Erythroblast (primary cell): ENCODE results near the gene ABHD1.
A peak's percentile ranks its signal among the peaks of the same experiment; 100 is the strongest.

Experiments
- GATA1 ChIP-seq: IDR thresholded peaks from 2 replicates; pipeline ENCODE4 v1.6.1; 2011; ENCODE audit warnings: low read depth, mild to moderate bottlenecking, control low read depth, low read length, moderate library complexity
- POLR2A ChIP-seq: IDR thresholded peaks from 2 replicates; pipeline ENCODE4 v1.6.1; 2011; ENCODE audit warnings: mild to moderate bottlenecking, low read length

DNA sequence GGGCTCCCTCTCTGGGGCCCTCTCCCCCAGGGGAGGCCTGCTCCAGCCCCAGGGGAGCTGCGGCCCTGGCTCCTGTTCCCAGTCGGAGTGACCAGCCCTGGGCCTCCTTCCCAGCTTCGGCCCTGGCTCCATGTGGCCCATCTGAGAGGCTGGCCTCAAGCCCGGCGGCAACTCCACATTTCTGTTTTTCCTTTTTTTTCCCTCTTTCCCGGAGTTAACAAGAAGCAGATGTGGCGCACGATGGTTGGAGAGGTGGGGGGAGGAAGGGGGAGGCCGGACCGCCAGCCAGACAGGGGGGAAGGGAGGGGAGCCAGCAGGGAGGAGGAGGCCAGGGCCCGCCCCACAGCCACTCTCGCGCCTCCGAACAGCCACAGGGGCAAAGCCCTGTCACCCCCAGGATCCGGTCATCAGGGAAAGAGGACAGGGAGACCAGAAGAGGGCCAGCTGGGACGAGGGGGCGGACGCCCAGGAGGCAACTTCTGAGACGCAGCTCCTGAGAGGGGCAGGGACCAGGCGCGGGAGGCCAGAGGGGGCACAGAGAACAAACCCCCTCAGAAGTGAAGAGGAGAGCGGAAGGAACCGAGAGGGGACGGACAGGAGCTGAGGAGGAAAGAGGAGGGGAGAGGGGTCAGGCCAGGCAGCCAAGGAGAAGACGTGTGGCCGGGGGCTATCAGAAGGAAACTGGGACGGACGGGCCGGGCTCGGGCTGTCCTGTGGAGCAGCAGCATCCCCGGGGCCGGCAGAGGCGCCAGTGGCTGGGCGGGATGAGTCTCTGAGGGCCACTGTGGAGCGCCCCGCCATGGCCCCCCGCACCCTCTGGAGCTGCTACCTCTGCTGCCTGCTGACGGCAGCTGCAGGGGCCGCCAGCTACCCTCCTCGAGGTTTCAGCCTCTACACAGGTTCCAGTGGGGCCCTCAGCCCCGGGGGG lies 45.1 kb upstream of the ABHD1 start, which contains the start of gene EMILIN1:
- peak; percentile 34 for TF ChIP-seq POLR2A
- TF ChIP-seq GATA1 = no peak
